Caco-2 (cell line): Measurements from ENCODE around the gene GUK1. TPM values are rescaled to one million over a fixed set of nuclear protein-coding genes. Genes with fewer than 3 reads are reported as not detected.

Experiments
- BruUV-seq: library from RNA; stranded (reverse); fragments of 400-500 nt; replicated peaks from 2 replicates; lab custom pipeline; 2021; lab: Mats Ljungman, UMichigan
- CTCF ChIA-PET: fragments of 300-600 bp; sonication (Branson Sonifier 250); formaldehyde crosslinking; loops from one replicate; lab custom pipeline; 2022; ENCODE audit warnings: antibody characterized with exemption; lab: Charles Lee
- POLR2A ChIA-PET: fragments of 300-600 bp; sonication (Branson Sonifier 250); formaldehyde crosslinking; loops from one replicate; lab custom pipeline; 2022; ENCODE audit warnings: antibody characterized with exemption; lab: Charles Lee
- DNase-seq, 2 experiments: peaks; one replicate each; pipeline versions ENCODE4 v3.0.0 to v3.0.0-alpha.2; 2020 to 2022
- H3K27me3 ChIP-seq: replicated peaks from 2 replicates; pipeline ENCODE4 v1.6.0; 2011; ENCODE audit warnings: low read length; ENCODE audit not compliant: control insufficient read depth, insufficient read depth
- H3K36me3 ChIP-seq: 2 replicates; pipeline ENCODE4 v1.5.1; 2011; ENCODE audit warnings: low read length; ENCODE audit not compliant: control insufficient read depth, insufficient read depth
- H3K4me1 ChIP-seq: fragments of 250-450 bp; sonication (Bioruptor Pico); 2 replicates; pipeline ENCODE4 v1.5.1; 2020; ENCODE audit warnings: mild to moderate bottlenecking
- H3K4me3 ChIP-seq: 2 replicates; pipeline ENCODE4 v1.5.1; 2011; ENCODE audit warnings: low read depth, mild to moderate bottlenecking, control low read depth, low read length
- H3K9me3 ChIP-seq: fragments of 250-450 bp; sonication (Bioruptor Pico); 2 replicates; pipeline ENCODE4 v1.5.1; 2020; ENCODE audit warnings: mild to moderate bottlenecking, moderate library complexity
- H3K27ac Mint-ChIP-seq: one replicate; pipeline ENCODE4 v1.8.0; 2022; ENCODE audit warnings: mixed read lengths; ENCODE audit not compliant: unreplicated experiment
- H3K27me3 Mint-ChIP-seq: one replicate; pipeline ENCODE4 v1.8.0; 2022; ENCODE audit warnings: mixed read lengths; ENCODE audit not compliant: insufficient read depth, unreplicated experiment
- H3K36me3 Mint-ChIP-seq: one replicate; pipeline ENCODE4 v1.8.0; 2022; ENCODE audit warnings: mild to moderate bottlenecking, mixed read lengths; ENCODE audit not compliant: insufficient read depth, unreplicated experiment
- H3K4me1 Mint-ChIP-seq: one replicate; pipeline ENCODE4 v1.8.0; 2022; ENCODE audit warnings: low read depth, mixed read lengths; ENCODE audit not compliant: unreplicated experiment
- H3K4me3 Mint-ChIP-seq: one replicate; pipeline ENCODE4 v1.8.0; 2022; ENCODE audit warnings: mild to moderate bottlenecking, moderate library complexity, mixed read lengths; ENCODE audit not compliant: unreplicated experiment
- H3K9me3 Mint-ChIP-seq: one replicate; pipeline ENCODE4 v1.8.0; 2022; ENCODE audit warnings: mixed read lengths; ENCODE audit not compliant: unreplicated experiment
- CTCF ChIP-seq, 2 experiments: fragments of 200-600 bp in 1 of 2; IDR thresholded peaks; 1 replicate in 1 of 2; 2 replicates in 1 of 2; pipeline versions ENCODE4 v1.5.1 to v1.8.0; 2011 to 2022; ENCODE audit warnings: antibody characterized with exemption in 1 of 2, control low read depth in 1 of 2, inconsistent platforms in 1 of 2, low read depth in 1 of 2, low read length in 1 of 2, mild to moderate bottlenecking in 1 of 2, moderate library complexity in 1 of 2; ENCODE audit not compliant: insufficient read depth in 1 of 2, severe bottlenecking in 1 of 2, unreplicated experiment in 1 of 2
- intact Hi-C: fragments of 100-400 bp; cut with micrococcal nuclease; formaldehyde crosslinking; loops from one replicate; pipeline ENCODE4 v1.10.0; 2022; ENCODE audit not compliant: unreplicated experiment
- total RNA-seq: library from RNA; stranded (reverse); gene quantifications from 2 replicates; pipeline ENCODE4 v1.2.3, GENCODE V29; 2022

Gene GUK1
- total RNA-seq, 1 experiment from 2014 or later: 73.6 TPM

DNA sequence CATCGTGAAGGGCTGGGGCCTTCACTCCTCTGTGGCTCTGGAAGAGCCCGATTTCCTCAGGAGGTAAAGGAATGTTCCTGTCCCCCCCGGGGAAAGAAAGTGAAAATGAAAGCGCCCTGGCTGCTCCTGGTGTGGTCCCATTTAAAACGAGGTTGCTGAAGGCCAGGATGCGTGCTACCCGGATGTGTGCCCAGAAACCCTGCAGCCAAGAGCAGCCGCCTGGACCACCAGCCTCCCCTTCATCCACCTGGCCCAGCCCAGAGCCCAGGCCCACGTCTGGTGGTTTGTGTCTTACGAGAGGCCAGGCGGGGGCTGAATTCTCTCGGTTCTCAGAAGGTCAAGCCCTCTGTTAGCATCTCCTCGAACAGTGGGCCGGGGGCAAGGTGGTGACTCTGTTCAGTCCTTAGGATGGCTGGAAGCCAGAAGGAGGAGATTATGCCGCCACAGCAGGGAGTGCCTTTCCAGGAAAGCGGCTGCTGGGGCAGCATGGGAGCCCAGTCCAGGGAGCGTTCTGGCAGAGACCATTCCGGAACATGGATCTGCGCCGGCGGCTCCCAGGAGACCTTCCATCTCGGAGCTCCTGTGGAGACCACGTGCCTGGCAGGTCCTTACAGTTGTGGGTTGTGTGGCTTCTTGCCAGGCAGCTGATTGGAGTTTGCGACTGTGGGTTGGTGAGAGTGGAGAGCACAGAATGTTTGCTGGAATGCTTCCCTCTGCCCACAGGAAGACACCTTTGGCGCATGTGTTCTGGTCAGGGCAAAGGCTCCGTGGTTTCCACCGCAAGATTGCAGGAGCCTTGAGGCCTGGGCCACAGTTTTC lies 1.4 kb downstream of the GUK1 start:
- Histone ChIP-seq H3K4me1 (peaks cover 5% of the 10 kb centered on the region), H3K4me3 (peak overlapping the region; percentile 90), H3K36me3 (peaks cover 1% of the 10 kb centered on the region; the same call in 1 of the 2 replicates), H3K27me3 (no peaks in the 10 kb centered on the region), H3K9me3 (no peaks in the 10 kb centered on the region)
- H3K4me1 Mint-ChIP-seq: no peaks in the 10 kb centered on the region
- H3K4me3 Mint-ChIP-seq: peak overlapping the region; percentile 85
- intact Hi-C loops: loop anchor here (2.0 kb wide), 1 partner anchor 59 kb away; the partner anchor contains the start of gene ARF1
- no TSS peak for BruUV-seq
- H3K9me3 Mint-ChIP-seq: no peaks in the 10 kb centered on the region
- peaks cover 21% of the 10 kb centered on the region for H3K36me3 Mint-ChIP-seq
- TF ChIP-seq CTCF (IDR thresholded peaks at IDR 0.05; ENCODE audit: insufficient read depth in 1 of 2, low read depth in 1 of 2, low read length in 1 of 2, severe bottlenecking in 1 of 2, unreplicated experiment in 1 of 2): no peak
- ChIA-PET CTCF (no interaction called here), POLR2A (interaction anchor here (1.4 kb wide), 1 partner anchor 31 kb away, joined by 8 read pairs; no protein-coding TSS in a partner anchor)
- H3K27me3 Mint-ChIP-seq: no peaks in the 10 kb centered on the region
- peak overlapping the region; percentile 91 for H3K27ac Mint-ChIP-seq
- DNase-seq: no peak

DNA sequence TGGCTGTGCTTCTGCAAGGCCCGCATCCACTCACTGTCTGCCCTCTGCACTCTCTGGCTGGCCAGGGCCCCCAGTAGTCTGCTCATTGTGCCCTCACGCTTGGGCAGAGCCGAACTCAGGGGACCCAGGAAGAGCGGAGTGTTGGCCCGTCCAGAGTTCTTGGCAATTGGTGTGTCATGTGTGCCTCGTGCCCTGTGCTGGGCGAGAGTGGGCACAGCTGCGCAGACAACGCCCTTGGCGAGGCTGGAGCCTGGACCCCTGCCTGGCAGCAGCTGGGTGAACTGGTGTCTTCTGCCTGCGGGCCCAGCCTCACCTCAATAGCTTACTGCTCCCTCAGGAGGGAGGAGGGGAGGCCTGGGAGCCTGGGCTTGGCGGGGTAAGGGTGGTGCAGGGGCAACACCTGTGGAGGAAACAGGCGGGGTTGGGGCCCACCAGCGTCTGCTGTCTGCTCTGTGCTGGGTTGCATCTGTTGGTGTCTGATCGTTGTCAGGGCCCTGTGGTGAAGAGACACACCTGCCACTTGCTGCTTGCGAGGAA lies 2.1 kb downstream of the GUK1 start:
- Histone ChIP-seq H3K9me3 (no peaks in the 10 kb centered on the region), H3K27me3 (no peaks in the 10 kb centered on the region), H3K4me1 (peaks cover 5% of the 10 kb centered on the region), H3K4me3 (no peak overlapping the region), H3K36me3 (peaks cover 2% of the 10 kb centered on the region)
- intact Hi-C loops: no loop called here
- no TSS peak for BruUV-seq
- Mint-ChIP-seq H3K36me3 (peaks cover 21% of the 10 kb centered on the region), H3K9me3 (no peaks in the 10 kb centered on the region), H3K27ac (no peak overlapping the region), H3K27me3 (no peaks in the 10 kb centered on the region), H3K4me3 (no peak overlapping the region), H3K4me1 (no peaks in the 10 kb centered on the region)
- DNase-seq: no peak
- ChIA-PET POLR2A (no interaction called here), CTCF (no interaction called here)
- TF ChIP-seq CTCF (IDR thresholded peaks at IDR 0.05; ENCODE audit: insufficient read depth in 1 of 2, low read depth in 1 of 2, low read length in 1 of 2, severe bottlenecking in 1 of 2, unreplicated experiment in 1 of 2): no peak

- Mint-ChIP-seq H3K27ac (no peak overlapping the region), H3K36me3 (peaks cover 21% of the 10 kb centered on the region), H3K4me1 (no peaks in the 10 kb centered on the region), H3K4me3 (no peak overlapping the region), H3K9me3 (no peaks in the 10 kb centered on the region), H3K27me3 (no peaks in the 10 kb centered on the region)
- ChIA-PET POLR2A (no interaction called here), CTCF (no interaction called here)
- H3K9me3 ChIP-seq: no peaks in the 10 kb centered on the region
- H3K4me3 ChIP-seq: no peak overlapping the region
- BruUV-seq: no TSS peak
- no peak for TF ChIP-seq CTCF (IDR thresholded peaks at IDR 0.05; ENCODE audit: insufficient read depth in 1 of 2, low read depth in 1 of 2, low read length in 1 of 2, severe bottlenecking in 1 of 2, unreplicated experiment in 1 of 2)
- H3K27me3 ChIP-seq: no peaks in the 10 kb centered on the region
- intact Hi-C loops: no loop called here
- H3K36me3 ChIP-seq: peaks cover 3% of the 10 kb centered on the region
- peaks cover 5% of the 10 kb centered on the region for H3K4me1 ChIP-seq
- no peak for DNase-seq
These were observed 2.6 kb downstream of the GUK1 start for GRCh38 chr1:228142701-228143136.
